K562 (cell line): ENCODE measurements around the gene TBC1D5. TPM values are rescaled to one million over a fixed set of nuclear protein-coding genes. Genes with fewer than 3 reads are reported as not detected.

Source experiments
- ATAC-seq: fragments of 200-7000 bp; cut with Tn5 transposase; 3 replicates; pipeline ENCODE4 v1.9.1; 2020; ENCODE audit warnings: moderate library complexity
- BruUV-seq: library from RNA; stranded (reverse); fragments of 400-500 nt; replicated peaks from 2 replicates; lab custom pipeline; 2021; lab: Mats Ljungman, UMichigan
- CTCF ChIA-PET: fragments of 300-600 bp; formaldehyde crosslinking; extraction: SDS; loops from one replicate; lab custom pipeline; 2021; ENCODE audit warnings: low intra/inter-chr PET ratio; lab: Yijun Ruan, JAX
- POLR2A ChIA-PET: fragments of 300-600, 350-650 bp; sonication (Branson Sonifier 250); formaldehyde crosslinking; extraction: SDS; loops from one replicate; lab custom pipeline; 2021; ENCODE audit warnings: antibody characterized with exemption, inconsistent platforms; lab: Yijun Ruan, JAX
- DNase-seq, 4 experiments: peaks; one replicate each; pipeline versions ENCODE4 v3.0.0 to v3.0.0-alpha.2; 2011 to 2018; ENCODE audit warnings: low spot score in 3 of 4, mixed read lengths in 3 of 4; ENCODE audit errors: extremely low read depth in 1 of 4
- FAIRE-seq: peaks from 2 replicates; lab custom pipeline; 2011; peaks lifted over from hg19 to GRCh38; lab: Jason Lieb, UNC
- H2AFZ ChIP-seq: 2 replicates; pipeline ENCODE4 v1.6.0; 2011; ENCODE audit warnings: low read depth, low read length, control low read depth, inconsistent platforms
- H3K27ac ChIP-seq: fragments of 200-600 bp; 3 replicates; pipeline ENCODE4 v1.8.0; 2011; ENCODE audit warnings: low read depth, mild to moderate bottlenecking, control low read depth, inconsistent platforms, low read length, moderate library complexity, mixed read lengths; ENCODE audit errors: extremely low read depth
- H3K27me3 ChIP-seq, 2 experiments: fragments of 300-600 bp in 1 of 2; 2 replicates in 1 of 2; 3 replicates in 1 of 2; pipeline versions ENCODE4 v1.6.0 to v1.8.0; 2011; ENCODE audit warnings: inconsistent platforms in 2 of 2, low read length in 2 of 2, mild to moderate bottlenecking in 1 of 2, mixed read lengths in 1 of 2, moderate library complexity in 1 of 2; ENCODE audit not compliant: control insufficient read depth in 2 of 2, insufficient read depth in 2 of 2
- H3K36me3 ChIP-seq: fragments of 300-600 bp; 3 replicates; pipeline ENCODE4 v1.8.0; 2011; ENCODE audit warnings: mild to moderate bottlenecking, low read length, inconsistent platforms; ENCODE audit not compliant: control insufficient read depth, insufficient read depth
- H3K4me1 ChIP-seq, 2 experiments: fragments of 200-600 bp in 1 of 2; replicated peaks in 1 of 2; 2 replicates in 1 of 2; 3 replicates in 1 of 2; pipeline versions ENCODE4 v1.5.1 to v1.8.0; 2011; ENCODE audit warnings: inconsistent platforms in 2 of 2, low read length in 2 of 2, mild to moderate bottlenecking in 1 of 2, mixed read lengths in 1 of 2, moderate library complexity in 1 of 2; ENCODE audit not compliant: control insufficient read depth in 2 of 2, insufficient read depth in 2 of 2
- H3K4me2 ChIP-seq: 2 replicates; pipeline ENCODE4 v1.6.1; 2011; ENCODE audit warnings: low read length, control low read depth, inconsistent platforms, mixed read lengths; ENCODE audit not compliant: insufficient read depth
- H3K4me3 ChIP-seq: fragments of 200-600 bp; sonication (generic), shearing (Covaris generic); 2 replicates; pipeline ENCODE4 v1.5.1; 2016; ENCODE audit warnings: control low read depth, inconsistent platforms
- H3K79me2 ChIP-seq: fragments of 200-600 bp; 3 replicates; pipeline ENCODE4 v1.8.0; 2011; ENCODE audit warnings: low read length, inconsistent platforms; ENCODE audit not compliant: control insufficient read depth, insufficient read depth
- H3K9ac ChIP-seq, 2 experiments: 2 replicates each; pipeline versions ENCODE4 v1.6.0 to v1.6.1; 2011; ENCODE audit warnings: low read depth in 2 of 2, low read length in 2 of 2, control low read depth in 1 of 2, inconsistent platforms in 1 of 2, mild to moderate bottlenecking in 1 of 2, mixed read lengths in 1 of 2; ENCODE audit not compliant: insufficient read depth in 1 of 2
- H3K9me1 ChIP-seq: one replicate; pipeline ENCODE4 v1.6.0; 2011; ENCODE audit warnings: inconsistent platforms, mild to moderate bottlenecking, low read length, moderate library complexity; ENCODE audit not compliant: control insufficient read depth, insufficient read depth
- H3K9me3 ChIP-seq: replicated peaks from 2 replicates; pipeline ENCODE4 v1.5.1; 2011; ENCODE audit warnings: low read depth, low read length, inconsistent platforms; ENCODE audit not compliant: control insufficient read depth, insufficient read depth
- H4K20me1 ChIP-seq: replicated peaks from 2 replicates; pipeline ENCODE4 v1.6.1; 2011; ENCODE audit warnings: low read length, inconsistent platforms, mixed read lengths; ENCODE audit not compliant: control insufficient read depth, insufficient read depth
- MAZ ChIP-seq, 2 experiments: fragments of 450-650 bp in 1 of 2; sonication (generic) in 1 of 2; formaldehyde crosslinking; IDR thresholded peaks in 1 of 2; conservative IDR thresholded peaks in 1 of 2; 2 replicates each; pipeline versions ENCODE4 v1.4.0 to v1.5.0; 2020; ENCODE audit warnings: mild to moderate bottlenecking in 1 of 2, missing genetic modification reagents in 1 of 2
- ZNF512 ChIP-seq: IDR thresholded peaks from 2 replicates; pipeline ENCODE4 v1.6.1; 2016; ENCODE audit warnings: missing genetic modification characterization, missing compliant biosample characterization
- WGBS: fragments of 100-300 bp; shearing (Covaris generic); methylation state at CpG from one replicate; pipeline ENCODE4 v1.1.6; 2016; ENCODE audit warnings: low coverage, mixed read lengths; ENCODE audit not compliant: insufficient coverage; ENCODE audit errors: missing lambda C conversion rate; 5-methylcytosine and 5-hydroxymethylcytosine counted together
- in situ Hi-C: fragments of 300-500 bp; cut with MboI; formaldehyde crosslinking; loops from 4 replicates; pipeline ENCODE4 v1.15.0; 2018; ENCODE audit warnings: inconsistent platforms, mixed read lengths
- intact Hi-C: fragments of 100-400 bp; cut with micrococcal nuclease; formaldehyde crosslinking; loops from 2 replicates; pipeline ENCODE4 v1.14.2; 2022
- polyA plus RNA-seq, 8 experiments: library from polyadenylated mRNA; depleted of rRNA in 4 of 8; stranded (reverse) in 5 of 8; unstranded in 3 of 8; fragments of >200 nt; fragmentation: Nextera tagmentation in 2 of 8; fragmentation: Illumina TruSeq in 1 of 8; extraction: Ambion mirVana in 2 of 8; extraction: Trizol in 1 of 8; gene quantifications; 2 replicates each; pipeline versions ENCODE4 v1.2.1 to v1.2.3, GENCODE V29; 2011 to 2014; ENCODE audit warnings: inconsistent platforms in 1 of 8, missing spikeins in 1 of 8
- total RNA-seq, 7 experiments: library from RNA; depleted of rRNA in 6 of 7; stranded (reverse); fragments of >200 nt in 6 of 7; fragmentation: Illumina TruSeq in 2 of 7; extraction: Trizol in 2 of 7; gene quantifications; 2 replicates each; pipeline versions ENCODE4 v1.2.1 to v1.2.3, GENCODE V29; 2011 to 2021; ENCODE audit warnings: low replicate concordance in 1 of 7

TBC1D5 gene
- total and polyA plus RNA-seq, 9 of the 15 experiments (the other 6 are each of a cell fraction or from before 2014, with no cell fraction given), result 2.9 to 38.1 (median 25.6) TPM

GRCh38 chr3:17744693-17745092, 2.3 kb upstream of the TBC1D5 start:
- Histone ChIP-seq H3K36me3 (no peaks in the 10 kb centered on the region), H3K79me2 (peaks cover 24% of the 10 kb centered on the region), H3K9me1 (no peaks in the 10 kb centered on the region), H2AFZ (peak overlapping the region; percentile 45; the same call in 1 of the 2 replicates), H3K27ac (no peak overlapping the region), H3K4me1 (peaks cover 22 to 32% of the 10 kb centered on the region in 2 experiments; a peak in 4 of 5 replicates), H3K27me3 (no peaks in the 10 kb centered on the region), H3K4me3 (no peak overlapping the region), H3K9me3 (no peaks in the 10 kb centered on the region), H3K9ac (no peak overlapping the region), H4K20me1 (no peaks in the 10 kb centered on the region), H3K4me2 (no peak overlapping the region)
- TF ChIP-seq MAZ (CRISPR knock-in tag; conservative IDR thresholded peaks at IDR 0.05 in 1 of 2, IDR thresholded peaks at IDR 0.05 in 1 of 2) (no peak), ZNF512 (tag) (0 out of 2 replicates have a peak, but pooled peaks have one; percentile 19)
- WGBS, result 77% methylated on average over 3 of the region's 3 CpGs
- BruUV-seq, result no TSS peak
- intact Hi-C loops (loop anchor here (5.0 kb wide), 3 partner anchors 93 to 302 kb away; no protein-coding TSS in a partner anchor), in situ Hi-C loops (no loop called here)
- ChIA-PET CTCF (no interaction called here), POLR2A (interaction anchor here (1.1 kb wide), 1 partner anchor 17 kb away, joined by 3 read pairs; no protein-coding TSS in a partner anchor)
- FAIRE-seq (no peak), DNase-seq (no peak), ATAC-seq (no peak)
